Breast epithelium (tissue), 4 donors: ENCODE measurements around the gene REPIN1. TPM values are rescaled to one million over a fixed set of nuclear protein-coding genes. Genes with fewer than 3 reads are reported as not detected.

Source experiments
- DNase-seq, 2 donors: peaks; one replicate each; pipeline ENCODE4 v3.0.0-alpha.2; 2019; ENCODE audit warnings: low spot score in 2 of 2
- H3K27ac ChIP-seq, 2 donors: fragments of 200-600 bp; sonication (generic) in 1 of 2; one replicate each; pipeline ENCODE4 v1.5.1; 2016 to 2019; ENCODE audit warnings: mild to moderate bottlenecking in 1 of 2
- H3K27me3 ChIP-seq, 2 donors: fragments of 200-600 bp; sonication (generic) in 1 of 2; one replicate each; pipeline versions ENCODE4 v1.5.1 to v1.6.0; 2017 to 2019; ENCODE audit warnings: control low read depth in 1 of 2, mild to moderate bottlenecking in 1 of 2
- H3K36me3 ChIP-seq: fragments of 200-600 bp; one replicate; pipeline ENCODE4 v1.5.1; 2019
- H3K4me1 ChIP-seq, 2 donors: fragments of 200-600 bp; sonication (generic); one replicate each; pipeline ENCODE4 v1.5.1; 2016 to 2019; ENCODE audit warnings: control low read depth in 1 of 2
- H3K4me3 ChIP-seq, 3 donors: fragments of 200-600 bp; sonication (generic); 1 replicate in 2 of 3; 2 replicates in 1 of 3; pipeline ENCODE4 v1.5.1; 2016 to 2019; ENCODE audit warnings: mild to moderate bottlenecking in 3 of 3, moderate library complexity in 2 of 3
- H3K9me3 ChIP-seq, 2 donors: fragments of 200-600 bp; sonication (generic) in 1 of 2; one replicate each; pipeline ENCODE4 v1.5.1; 2016 to 2019; ENCODE audit warnings: control low read depth in 1 of 2
- POLR2A ChIP-seq: fragments of 450-650 bp; IDR thresholded peaks from one replicate; pipeline ENCODE4 v1.6.1; 2016; ENCODE audit warnings: antibody characterized with exemption, mild to moderate bottlenecking, moderate library complexity
- POLR2AphosphoS5 ChIP-seq, 3 donors: sonication (generic); formaldehyde crosslinking; IDR thresholded peaks; one replicate each; pipeline ENCODE4 v1.6.1; 2017; ENCODE audit warnings: antibody characterized with exemption in 3 of 3
- intact Hi-C: fragments of 100-400 bp; cut with DNase I; formaldehyde crosslinking; loops from one replicate; pipeline ENCODE4 v1.15.1; 2023; ENCODE audit warnings: low total_unique reads
- total RNA-seq, 3 donors: library from RNA; depleted of rRNA; stranded (reverse); fragments of >200 nt; gene quantifications; one replicate each; pipeline ENCODE4 v1.1.0, GENCODE V29; 2016
- TF ChIP-seq, protein P1 (sequence below), 3 donors: fragments of 450-650 bp; IDR thresholded peaks; one replicate each; pipeline ENCODE4 v1.5.1; 2016 to 2017; ENCODE audit warnings: antibody characterized with exemption in 3 of 3, mild to moderate bottlenecking in 3 of 3, moderate library complexity in 3 of 3

Gene REPIN1
- total RNA-seq, 3 donors from 2014 or later = 43.7 to 70.8 (median 68.2) TPM

- no peak for DNase-seq
- intact Hi-C loops = no loop called here
- Histone ChIP-seq H3K36me3 (no peaks in the 10 kb centered on the region), H3K9me3 (no peaks in the 10 kb centered on the region), H3K27ac (no peak overlapping the region), H3K4me1 (no peaks in the 10 kb centered on the region), H3K27me3 (no peaks in the 10 kb centered on the region), H3K4me3 (no peak overlapping the region)
- TF ChIP-seq POLR2A (no peak), POLR2AphosphoS5 (IDR thresholded peaks at IDR 0.05) (no peak)
- TF ChIP-seq, protein P1, sequence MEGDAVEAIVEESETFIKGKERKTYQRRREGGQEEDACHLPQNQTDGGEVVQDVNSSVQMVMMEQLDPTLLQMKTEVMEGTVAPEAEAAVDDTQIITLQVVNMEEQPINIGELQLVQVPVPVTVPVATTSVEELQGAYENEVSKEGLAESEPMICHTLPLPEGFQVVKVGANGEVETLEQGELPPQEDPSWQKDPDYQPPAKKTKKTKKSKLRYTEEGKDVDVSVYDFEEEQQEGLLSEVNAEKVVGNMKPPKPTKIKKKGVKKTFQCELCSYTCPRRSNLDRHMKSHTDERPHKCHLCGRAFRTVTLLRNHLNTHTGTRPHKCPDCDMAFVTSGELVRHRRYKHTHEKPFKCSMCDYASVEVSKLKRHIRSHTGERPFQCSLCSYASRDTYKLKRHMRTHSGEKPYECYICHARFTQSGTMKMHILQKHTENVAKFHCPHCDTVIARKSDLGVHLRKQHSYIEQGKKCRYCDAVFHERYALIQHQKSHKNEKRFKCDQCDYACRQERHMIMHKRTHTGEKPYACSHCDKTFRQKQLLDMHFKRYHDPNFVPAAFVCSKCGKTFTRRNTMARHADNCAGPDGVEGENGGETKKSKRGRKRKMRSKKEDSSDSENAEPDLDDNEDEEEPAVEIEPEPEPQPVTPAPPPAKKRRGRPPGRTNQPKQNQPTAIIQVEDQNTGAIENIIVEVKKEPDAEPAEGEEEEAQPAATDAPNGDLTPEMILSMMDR (IDR thresholded peaks at IDR 0.05) = no peak
Measured at GRCh38 chr7:150363370-150363769, 5.3 kb upstream of the REPIN1 start.

DNA sequence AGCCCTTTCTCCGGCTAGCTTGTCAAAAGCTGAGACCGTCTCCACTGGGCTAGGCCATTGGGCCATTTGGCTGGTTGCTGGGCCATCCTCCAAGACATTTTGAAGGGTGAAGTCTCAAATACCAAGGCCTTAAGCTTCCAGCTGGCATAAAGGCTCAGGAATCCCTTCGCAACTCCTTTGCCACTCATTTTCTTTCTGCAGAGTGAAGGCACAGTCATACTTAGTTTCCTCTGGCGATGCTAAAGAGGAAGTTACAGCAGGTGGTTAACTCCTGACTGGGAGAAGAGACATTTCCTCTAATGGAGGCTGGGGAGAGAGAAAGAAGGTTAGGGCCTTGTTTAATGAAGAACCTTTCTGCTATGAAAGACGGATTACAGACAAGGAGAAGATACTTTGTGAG is 4.8 kb upstream of the REPIN1 start:
- no peak overlapping the region for H3K27ac ChIP-seq
- H3K4me3 ChIP-seq = no peak overlapping the region
- no peak for DNase-seq
- no peaks in the 10 kb centered on the region for H3K36me3 ChIP-seq
- H3K4me1 ChIP-seq = no peaks in the 10 kb centered on the region
- H3K9me3 ChIP-seq = no peaks in the 10 kb centered on the region
- intact Hi-C loops = no loop called here
- H3K27me3 ChIP-seq = no peaks in the 10 kb centered on the region
- TF ChIP-seq, protein P1 (IDR thresholded peaks at IDR 0.05) = no peak
- TF ChIP-seq POLR2A = no peak
- TF ChIP-seq POLR2AphosphoS5 (IDR thresholded peaks at IDR 0.05) = no peak

DNA sequence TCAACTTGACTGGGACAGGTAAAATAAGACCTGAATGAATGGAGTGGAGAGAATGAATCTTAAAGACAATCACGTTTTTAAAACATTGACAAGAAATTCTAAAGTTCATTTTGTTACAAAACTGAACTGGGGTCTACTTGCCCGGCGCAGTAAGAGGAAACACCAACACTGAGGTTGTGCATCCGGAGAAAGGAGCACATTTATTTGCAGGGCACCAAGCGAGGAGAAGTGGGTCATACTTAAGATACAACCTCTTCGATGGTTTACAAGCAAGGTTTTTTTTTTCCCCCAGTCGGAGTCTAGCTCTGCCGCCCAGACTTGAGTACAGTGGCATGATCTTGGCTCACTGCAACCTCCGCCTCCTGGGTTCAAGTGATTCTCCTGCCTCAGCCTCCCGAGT is 3.4 kb upstream of the REPIN1 start:
- Histone ChIP-seq H3K4me1 (peaks cover 0 to 8% of the 10 kb centered on the region in 2 donors), H3K9me3 (no peaks in the 10 kb centered on the region), H3K4me3 (no peak overlapping the region), H3K27me3 (no peaks in the 10 kb centered on the region), H3K27ac (no peak overlapping the region), H3K36me3 (no peaks in the 10 kb centered on the region)
- no peak for DNase-seq
- TF ChIP-seq POLR2AphosphoS5 (IDR thresholded peaks at IDR 0.05) (no peak), POLR2A (no peak)
- TF ChIP-seq, protein P1 (IDR thresholded peaks at IDR 0.05) = no peak
- intact Hi-C loops = no loop called here

- intact Hi-C loops = no loop called here
- no peaks in the 10 kb centered on the region for H3K36me3 ChIP-seq
- peaks cover 2 to 13% of the 10 kb centered on the region in 2 donors for H3K4me1 ChIP-seq
- TF ChIP-seq, protein P1 (IDR thresholded peaks at IDR 0.05) = no peak
- no peak for TF ChIP-seq POLR2AphosphoS5 (IDR thresholded peaks at IDR 0.05)
- TF ChIP-seq POLR2A = no peak
- H3K4me3 ChIP-seq = no peak overlapping the region
- no peaks in the 10 kb centered on the region for H3K9me3 ChIP-seq
- no peak for DNase-seq
- H3K27me3 ChIP-seq = no peaks in the 10 kb centered on the region
- peak overlapping the region in 1 of 2 donors; percentile 98 for H3K27ac ChIP-seq
Measured at GRCh38 chr7:150365673-150366398, 2.8 kb upstream of the REPIN1 start.

GRCh38 chr7:150367677-150368095 is 936 bp upstream of the REPIN1 start:
- Histone ChIP-seq H3K4me3 (peak overlapping the region; percentile 64 to 92 (median 87)), H3K4me1 (peaks cover 2 to 13% of the 10 kb centered on the region in 2 donors), H3K27ac (peak overlapping the region; percentile 97 to 98), H3K9me3 (no peaks in the 10 kb centered on the region), H3K27me3 (no peaks in the 10 kb centered on the region), H3K36me3 (peaks cover 9% of the 10 kb centered on the region)
- no peak for DNase-seq
- intact Hi-C loops = no loop called here
- TF ChIP-seq POLR2A = no peak
- TF ChIP-seq POLR2AphosphoS5 (IDR thresholded peaks at IDR 0.05) = no peak
- TF ChIP-seq, protein P1 (IDR thresholded peaks at IDR 0.05) = no peak
